ENCODE measurements around the gene IGFN1.

DNA sequence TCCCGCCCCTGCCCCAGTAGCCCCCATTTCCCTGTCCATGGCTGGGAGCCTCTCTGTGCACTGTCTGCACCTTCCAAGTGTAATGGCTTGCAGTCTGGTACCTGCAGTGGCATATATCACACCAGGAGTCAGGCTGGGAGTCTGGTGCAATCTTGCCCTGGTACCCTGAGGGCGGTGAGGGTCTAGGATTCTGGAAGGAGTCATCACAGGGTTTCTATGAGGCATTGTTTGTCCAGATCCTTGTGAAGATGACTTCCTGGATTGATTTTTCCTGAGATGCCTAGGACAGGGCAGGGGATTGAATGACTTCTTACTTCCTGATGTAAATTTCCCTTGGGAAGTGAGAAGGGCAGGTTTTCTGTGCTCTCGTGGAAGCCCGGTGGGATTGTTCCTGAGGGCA lies 86.8 kb downstream of the IGFN1 start:
- TF ChIP-seq POLR2A (IDR thresholded peaks at IDR 0.05; ENCODE audit: low read length) (no peak), GATA1 (IDR thresholded peaks at IDR 0.05; ENCODE audit: low read depth, low read length) (no peak)

Measured in erythroblast (primary cell).